NB4 (cell line): Measurements from ENCODE around the gene GPX3.

Experiments used
- DNase-seq: peaks from one replicate; pipeline ENCODE4 v3.0.0; 2010; ENCODE audit warnings: low read depth
- H3K4me3 ChIP-seq: one replicate; pipeline ENCODE4 v1.5.1; 2011; ENCODE audit warnings: mild to moderate bottlenecking, low read depth, low read length, moderate library complexity
- MYC ChIP-seq: IDR thresholded peaks from 2 replicates; pipeline ENCODE4 v1.6.1; 2011; ENCODE audit warnings: low read depth, low read length
- POLR2A ChIP-seq: IDR thresholded peaks from 2 replicates; pipeline ENCODE4 v1.6.1; 2011; ENCODE audit warnings: mild to moderate bottlenecking; ENCODE audit not compliant: insufficient read length; ENCODE audit errors: extremely low read depth
- TF ChIP-seq, protein P1 (sequence below): IDR thresholded peaks from one replicate; pipeline ENCODE4 v1.5.1; 2012; ENCODE audit warnings: low read depth, low read length
- TF ChIP-seq, protein P2 (sequence below): IDR thresholded peaks from 2 replicates; pipeline ENCODE4 v1.6.1; 2011; ENCODE audit warnings: low read depth, low read length

The GPX3 gene

DNA sequence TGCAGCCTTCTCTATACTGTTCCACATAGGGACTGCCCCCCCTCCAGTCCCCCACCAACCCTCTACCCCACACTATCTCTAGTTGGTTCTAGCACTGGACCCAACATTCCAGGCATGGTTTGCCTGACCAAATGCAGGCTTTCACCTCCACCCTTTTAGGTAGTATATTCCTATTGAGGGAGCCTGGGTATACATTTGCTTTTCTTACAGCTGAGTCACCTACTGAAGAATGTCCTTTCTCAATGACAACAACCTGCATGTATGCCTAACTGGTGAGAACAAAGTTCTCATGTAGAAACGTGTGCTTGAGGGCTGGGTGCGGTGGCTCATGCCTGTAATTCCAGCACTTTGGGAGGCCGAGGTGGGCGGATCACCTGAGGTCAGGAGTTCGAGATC lies 52.2 kb downstream of the GPX3 start:
- DNase-seq, result no peak
- H3K4me3 ChIP-seq, result no peak overlapping the region
- TF ChIP-seq, protein P1, sequence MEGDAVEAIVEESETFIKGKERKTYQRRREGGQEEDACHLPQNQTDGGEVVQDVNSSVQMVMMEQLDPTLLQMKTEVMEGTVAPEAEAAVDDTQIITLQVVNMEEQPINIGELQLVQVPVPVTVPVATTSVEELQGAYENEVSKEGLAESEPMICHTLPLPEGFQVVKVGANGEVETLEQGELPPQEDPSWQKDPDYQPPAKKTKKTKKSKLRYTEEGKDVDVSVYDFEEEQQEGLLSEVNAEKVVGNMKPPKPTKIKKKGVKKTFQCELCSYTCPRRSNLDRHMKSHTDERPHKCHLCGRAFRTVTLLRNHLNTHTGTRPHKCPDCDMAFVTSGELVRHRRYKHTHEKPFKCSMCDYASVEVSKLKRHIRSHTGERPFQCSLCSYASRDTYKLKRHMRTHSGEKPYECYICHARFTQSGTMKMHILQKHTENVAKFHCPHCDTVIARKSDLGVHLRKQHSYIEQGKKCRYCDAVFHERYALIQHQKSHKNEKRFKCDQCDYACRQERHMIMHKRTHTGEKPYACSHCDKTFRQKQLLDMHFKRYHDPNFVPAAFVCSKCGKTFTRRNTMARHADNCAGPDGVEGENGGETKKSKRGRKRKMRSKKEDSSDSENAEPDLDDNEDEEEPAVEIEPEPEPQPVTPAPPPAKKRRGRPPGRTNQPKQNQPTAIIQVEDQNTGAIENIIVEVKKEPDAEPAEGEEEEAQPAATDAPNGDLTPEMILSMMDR, result no peak
- TF ChIP-seq POLR2A (no peak), MYC (no peak)
- TF ChIP-seq, protein P2, sequence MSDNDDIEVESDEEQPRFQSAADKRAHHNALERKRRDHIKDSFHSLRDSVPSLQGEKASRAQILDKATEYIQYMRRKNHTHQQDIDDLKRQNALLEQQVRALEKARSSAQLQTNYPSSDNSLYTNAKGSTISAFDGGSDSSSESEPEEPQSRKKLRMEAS, result no peak

DNA sequence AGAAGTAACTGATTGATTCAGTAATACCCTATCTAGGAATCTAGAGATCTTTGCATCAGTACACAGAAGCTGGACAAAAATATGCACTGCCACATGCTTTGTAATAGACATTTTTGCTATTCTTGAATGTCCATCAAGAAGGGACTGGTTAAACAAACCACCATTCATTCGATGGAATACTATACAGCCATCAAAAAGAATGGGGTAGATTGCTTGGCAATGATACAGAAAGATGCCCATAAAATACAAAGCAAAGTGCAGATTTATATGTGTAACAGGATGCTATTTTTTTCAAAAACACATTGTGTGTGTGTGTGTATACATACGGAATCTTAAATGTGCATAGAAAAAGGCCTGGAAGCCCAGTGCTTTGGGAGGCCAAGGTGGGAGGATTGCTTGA lies 52.9 kb downstream of the GPX3 start:
- DNase-seq, result no peak
- TF ChIP-seq, protein P1, result no peak
- TF ChIP-seq, protein P2, result no peak
- TF ChIP-seq MYC (no peak), POLR2A (no peak)
- no peak overlapping the region for H3K4me3 ChIP-seq

DNA sequence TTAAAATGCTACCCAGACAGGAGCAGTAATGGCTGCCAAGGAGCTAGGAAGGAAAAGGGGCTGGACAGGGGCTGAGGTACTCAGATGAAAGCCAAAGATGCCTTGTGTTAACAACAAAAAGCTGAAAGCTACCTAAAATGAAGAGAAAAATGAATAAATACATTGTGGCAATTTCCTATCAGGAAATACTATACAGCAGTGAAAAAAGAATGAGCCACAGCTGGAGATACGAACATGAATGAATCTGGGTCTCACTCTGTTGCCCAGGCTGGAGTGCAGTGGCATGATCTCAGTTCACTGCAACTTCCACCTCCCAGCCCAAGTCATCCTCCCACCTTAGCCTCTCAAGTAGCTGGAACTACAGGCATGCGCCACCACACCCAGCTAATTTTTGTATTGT lies 54.2 kb downstream of the GPX3 start:
- no peak overlapping the region for H3K4me3 ChIP-seq
- TF ChIP-seq, protein P2, result no peak
- no peak for TF ChIP-seq POLR2A
- TF ChIP-seq, protein P1, result no peak
- no peak for DNase-seq

DNA sequence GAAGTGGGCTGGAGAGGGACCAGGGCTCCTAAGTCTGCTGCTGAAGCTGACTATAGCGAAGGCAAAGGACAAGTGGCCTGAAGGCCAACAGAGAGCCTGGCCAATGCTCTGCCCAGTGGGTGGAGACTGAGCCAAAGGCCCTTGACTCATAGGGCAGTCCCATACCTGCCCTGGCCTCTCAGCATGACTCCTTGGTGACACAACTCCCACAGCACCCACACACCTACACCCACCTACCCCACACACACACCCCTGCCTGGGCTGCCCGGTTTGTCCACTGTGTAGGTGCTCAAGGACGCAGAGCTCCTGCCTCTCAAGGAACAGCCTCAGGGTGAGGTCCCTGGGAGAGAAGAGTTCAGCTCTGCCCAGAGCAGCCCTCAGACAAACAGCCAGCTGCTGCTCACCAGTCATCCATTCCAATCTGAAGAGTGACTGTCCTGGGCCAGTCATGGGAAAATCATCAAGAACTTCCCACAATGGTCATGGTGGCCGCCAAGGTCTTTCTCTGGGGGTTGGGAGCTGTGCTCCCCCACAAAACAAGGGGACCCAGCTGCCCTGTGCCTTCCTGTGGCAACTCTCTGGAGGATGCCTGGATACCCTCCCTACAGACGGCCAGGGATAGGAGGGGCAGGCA lies 55.4 kb downstream of the GPX3 start:
- TF ChIP-seq, protein P2, result no peak
- TF ChIP-seq MYC (no peak), POLR2A (no peak)
- TF ChIP-seq, protein P1, result no peak
- H3K4me3 ChIP-seq, result no peak overlapping the region
- DNase-seq, result no peak

DNA sequence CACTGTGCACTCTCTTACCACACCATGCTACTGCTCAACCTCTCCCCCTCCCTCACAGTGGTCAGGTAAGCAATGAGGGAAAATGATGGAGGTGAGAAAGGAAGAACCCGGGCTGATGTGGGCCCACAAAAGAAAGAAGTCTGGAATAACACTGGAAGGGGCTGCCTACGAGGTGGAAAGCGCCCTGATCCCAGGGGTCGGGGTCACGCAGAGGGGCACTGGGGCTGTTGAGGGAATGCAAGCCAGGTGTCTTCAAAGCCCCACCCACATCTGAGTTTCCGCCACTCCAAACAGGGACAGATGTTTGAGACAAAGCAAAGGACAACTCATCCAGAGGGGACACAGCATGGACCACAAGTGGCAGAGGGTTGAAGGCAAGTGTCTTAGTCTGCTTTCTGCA lies 56.2 kb downstream of the GPX3 start:
- TF ChIP-seq, protein P2, result no peak
- TF ChIP-seq POLR2A (no peak), MYC (no peak)
- TF ChIP-seq, protein P1, result no peak
- no peak for DNase-seq
- H3K4me3 ChIP-seq, result no peak overlapping the region

DNA sequence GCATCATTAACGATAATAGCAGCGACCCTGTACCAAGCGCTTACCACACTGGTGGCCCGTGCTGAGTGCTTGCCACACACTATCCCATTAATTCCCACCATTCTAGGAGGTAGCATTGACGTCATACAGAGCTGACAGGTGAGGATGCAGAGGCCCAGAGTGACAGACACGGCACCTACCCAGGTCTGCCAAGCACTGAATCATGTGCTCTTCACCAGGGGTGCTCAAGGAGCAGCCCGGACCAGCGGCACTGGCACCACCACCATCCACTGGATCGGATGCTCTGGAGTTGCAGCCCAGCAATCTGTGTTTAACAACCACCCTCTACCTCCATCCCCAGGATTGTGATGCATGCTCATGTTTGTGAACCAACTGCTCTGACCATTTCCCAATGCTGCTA lies 57.0 kb downstream of the GPX3 start:
- H3K4me3 ChIP-seq, result no peak overlapping the region

More for the DNA sequence above, 57.0 kb downstream of the GPX3 start:
- no peak for DNase-seq
- TF ChIP-seq MYC (no peak), POLR2A (no peak)
- TF ChIP-seq, protein P2, result no peak
- TF ChIP-seq, protein P1, result no peak
